ENCODE data around the gene EEF1G. TPM values are rescaled to one million over a fixed set of nuclear protein-coding genes. Genes with fewer than 3 reads are reported as not detected.

EEF1G gene
- total RNA-seq, result 1,000 to 10,000 TPM; 1,877 to 1,888 TPM

GRCh38 chr11:62573592-62574362 is at the start of gene EEF1G:
EEF1G (minus strand) TSS chr11:62573891; CDS start chr11:62573842, 49 bp downstream.

GRCh38 chr11:62621567-62622470 is 48.1 kb upstream of the EEF1G start, which contains the start of gene B3GAT3:
B3GAT3 (minus strand) TSS chr11:62621986; CDS start chr11:62621947, 39 bp downstream.

GRCh38 chr11:62612366-62613290 is 38.9 kb upstream of the EEF1G start, which contains the start of the genes EML3 and ROM1:
EML3 (minus strand) TSS chr11:62612775; CDS start chr11:62612457, 318 bp downstream.
ROM1 (plus strand) TSS chr11:62613257; CDS start chr11:62613282, 25 bp downstream.

GRCh38 chr11:62601372-62602140 is 27.9 kb upstream of the EEF1G start, which contains the start of gene MTA2:
MTA2 (minus strand) TSS chr11:62601865; CDS start chr11:62601450, 415 bp downstream.

GRCh38 chr11:62591448-62592145 is 17.9 kb upstream of the EEF1G start, which contains the start of gene TUT1:
TUT1 (minus strand) TSS chr11:62591523; CDS start chr11:62591485, 38 bp downstream.

GRCh38 chr11:62546244-62546928 is 27.3 kb downstream of the EEF1G start, which contains the start of gene AHNAK:
AHNAK (minus strand) TSS chr11:62546806; CDS start chr11:62536098, 10,708 bp downstream.

Small RNAs within 50 kb of the gene (microRNA-seq; reads per million reads assigned to microRNA genes)
- gene MIR6747 (ENCODE audit: borderline microRNAs expressed, borderline replicate concordance), result not detected

Other genes starting within 250 kb of the EEF1G start
- 1 to 10 TPM; 8.0 to 9.2 TPM for gene ASRGL1, start 236.4 kb downstream of the EEF1G start, total RNA-seq
- not detected for gene SCGB1A1, start 154.9 kb downstream of the EEF1G start, total RNA-seq
- gene AHNAK, start 27.1 kb downstream of the EEF1G start, total RNA-seq, result 100 to 1,000 TPM in 1 of 2 experiments, 10 to 100 TPM in 1; 96.0 to 111 TPM
- gene TUT1, start 17.6 kb upstream of the EEF1G start, total RNA-seq, result 10 to 100 TPM; 26.2 to 28.2 TPM
- gene MTA2, start 28.0 kb upstream of the EEF1G start, total RNA-seq, result 100 to 1,000 TPM; 208 to 223 TPM
- gene EML3, start 38.9 kb upstream of the EEF1G start, total RNA-seq, result 100 to 1,000 TPM; 133 to 139 TPM
- gene ROM1, start 39.4 kb upstream of the EEF1G start, total RNA-seq, result 1 to 10 TPM; 1.1 to 1.7 TPM
- 10 to 100 TPM; 70.9 to 73.2 TPM for gene B3GAT3, start 48.1 kb upstream of the EEF1G start, total RNA-seq
- gene GANAB, start 72.7 kb upstream of the EEF1G start, total RNA-seq, result 100 to 1,000 TPM; 297 to 300 TPM
- 10 to 100 TPM; 31.4 to 32.4 TPM for gene INTS5, start 79.4 kb upstream of the EEF1G start, total RNA-seq
- 10 to 100 TPM; 83.3 to 83.8 TPM for gene C11orf98, start 91.3 kb upstream of the EEF1G start, total RNA-seq
- 10 to 100 TPM; 12.8 to 14.2 TPM for gene CSKMT, start 91.4 kb upstream of the EEF1G start, total RNA-seq
- gene UQCC3, start 97.8 kb upstream of the EEF1G start, total RNA-seq, result 1 to 10 TPM; 6.2 to 8.1 TPM
- 10 to 100 TPM; 26.5 to 28.9 TPM for gene LBHD1, start 98.4 kb upstream of the EEF1G start, total RNA-seq
- 100 to 1,000 TPM; 157 to 162 TPM for gene UBXN1, start 105.2 kb upstream of the EEF1G start, total RNA-seq
- gene LRRN4CL, start 115.6 kb upstream of the EEF1G start, total RNA-seq, result under 1 TPM; 0.14 to 0.35 TPM
- gene BSCL2, start 133.5 kb upstream of the EEF1G start, total RNA-seq, result 10 to 100 TPM; 26.6 to 33.7 TPM
- not detected for gene GNG3, start 133.8 kb upstream of the EEF1G start, total RNA-seq
- gene HNRNPUL2, start 153.6 kb upstream of the EEF1G start, total RNA-seq, result 10 to 100 TPM; 60.2 to 63.0 TPM
- 10 to 100 TPM; 42.4 to 43.6 TPM for gene TTC9C, start 154.6 kb upstream of the EEF1G start, total RNA-seq
- gene ZBTB3, start 180.3 kb upstream of the EEF1G start, total RNA-seq, result 10 to 100 TPM; 14.8 to 17.8 TPM
- 10 to 100 TPM; 84.5 to 93.5 TPM for gene POLR2G, start 187.7 kb upstream of the EEF1G start, total RNA-seq
- gene TAF6L, start 197.5 kb upstream of the EEF1G start, total RNA-seq, result 10 to 100 TPM; 21.3 to 22.1 TPM
- gene TMEM179B, start 213.5 kb upstream of the EEF1G start, total RNA-seq, result 10 to 100 TPM; 45.4 to 45.5 TPM
- 10 to 100 TPM; 19.1 to 21.5 TPM for gene TMEM223, start 218.1 kb upstream of the EEF1G start, total RNA-seq
- 100 to 1,000 TPM; 101 to 104 TPM for gene NXF1, start 231.5 kb upstream of the EEF1G start, total RNA-seq

Measured in activated naive CD4-positive, alpha-beta T cell treated with anti-CD3 and anti-CD28 coated beads, Interleukin-2, amount 10 ng/mL, durations not matched to agents 5 hours and 36 hours (primary cell).